HuH-7 (cell line): ENCODE measurements around the gene AP4B1.

Source experiments
- DNase-seq: peaks from one replicate; pipeline ENCODE4 v3.0.0; 2011; ENCODE audit warnings: low spot score

The AP4B1 gene

GRCh38 chr1:113895098-113895497 is 9.5 kb downstream of the AP4B1 start:
- no peak for DNase-seq

GRCh38 chr1:113893267-113893666 is 11.3 kb downstream of the AP4B1 start:
- no peak for DNase-seq

- no peak for DNase-seq
Observed at GRCh38 chr1:113891631-113892220, 12.9 kb downstream of the AP4B1 start.

DNA sequence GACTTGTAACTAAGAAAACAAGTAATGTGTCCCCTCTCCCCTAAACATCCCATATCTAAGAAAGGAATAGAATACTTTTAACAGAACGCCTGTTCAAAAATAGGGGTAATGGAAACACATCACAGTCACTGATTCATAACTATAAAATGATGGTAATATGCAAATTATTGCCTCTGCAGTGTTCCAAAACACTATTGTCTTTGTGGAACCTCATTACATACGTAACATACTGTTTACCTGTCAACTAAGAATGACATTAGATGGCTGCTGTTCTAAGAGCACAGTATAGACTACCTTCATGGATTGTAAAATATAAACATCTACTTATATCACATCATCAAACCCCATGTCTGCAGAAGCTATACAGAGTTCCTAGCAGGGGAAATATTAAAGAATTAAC is 13.8 kb downstream of the AP4B1 start:
- no peak for DNase-seq

GRCh38 chr1:113887402-113888175 is 17.0 kb downstream of the AP4B1 start, which contains the start of gene BCL2L15:
TSS of gene BCL2L15 (minus strand) at chr1:113887581. CDS start at chr1:113887375, 206 bp downstream.
- DNase-seq: no peak

- DNase-seq: no peak
Observed at GRCh38 chr1:113886417-113887401, 17.9 kb downstream of the AP4B1 start.

DNA sequence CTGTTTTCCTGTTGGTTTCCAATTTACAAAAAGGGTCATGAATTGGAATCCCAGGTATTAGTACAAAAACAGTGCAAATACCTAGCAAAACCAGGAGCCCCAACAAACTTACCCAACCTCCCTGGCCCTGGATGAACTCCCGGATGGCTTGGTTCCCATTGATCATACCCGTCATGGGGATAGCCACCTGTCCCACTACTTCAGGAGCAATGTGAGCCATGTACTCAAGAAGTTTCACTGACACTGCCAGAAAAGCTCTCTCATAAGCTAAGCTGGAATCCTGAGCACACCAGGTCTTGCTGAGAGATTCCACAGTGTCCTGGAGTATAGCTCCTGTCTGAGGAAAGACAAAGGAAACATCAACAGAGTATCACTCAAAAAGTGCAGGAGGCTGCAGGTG is 22.9 kb downstream of the AP4B1 start:
- DNase-seq: no peak

- DNase-seq: no peak
Observed at GRCh38 chr1:113879739-113880038, 24.9 kb downstream of the AP4B1 start.

DNA sequence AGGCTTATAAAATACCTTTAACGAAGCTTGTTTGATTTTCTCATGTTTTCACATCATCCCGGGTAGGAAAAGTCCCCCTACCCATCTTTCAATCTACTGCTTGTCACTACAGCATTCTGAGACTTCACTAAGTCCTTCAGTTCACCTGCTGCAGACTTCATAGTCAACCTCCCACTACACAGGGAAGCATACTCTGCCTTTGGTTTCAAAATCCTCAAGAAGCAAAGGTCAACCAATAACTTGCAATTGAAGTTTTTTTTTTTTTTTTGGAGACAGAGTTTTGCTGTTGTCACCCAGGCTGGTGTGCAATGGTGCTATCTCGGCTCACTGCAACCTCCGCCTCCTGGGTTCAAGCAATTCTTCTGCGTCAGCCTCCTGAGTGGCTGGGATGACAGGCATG is 28.4 kb downstream of the AP4B1 start:
- no peak for DNase-seq

DNA sequence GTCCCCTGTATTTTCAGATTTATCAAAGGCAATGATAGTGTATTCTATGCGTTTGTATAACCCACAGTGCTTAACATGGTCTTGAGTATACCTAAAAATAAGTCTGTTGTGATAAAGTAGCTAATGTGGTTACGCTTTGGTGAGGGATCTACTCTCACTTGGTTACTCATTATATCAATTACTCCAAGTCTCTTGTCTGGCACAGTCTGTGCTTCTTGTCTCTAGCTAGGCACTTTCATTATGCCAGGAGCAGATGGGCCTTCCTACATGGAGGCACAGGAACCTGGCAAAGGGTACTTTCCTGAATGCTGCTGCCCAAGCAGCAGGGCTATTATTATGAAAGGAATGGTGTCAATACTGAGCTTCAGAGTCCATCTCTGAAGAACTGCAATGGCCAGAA is 28.9 kb downstream of the AP4B1 start:
- DNase-seq: no peak

DNA sequence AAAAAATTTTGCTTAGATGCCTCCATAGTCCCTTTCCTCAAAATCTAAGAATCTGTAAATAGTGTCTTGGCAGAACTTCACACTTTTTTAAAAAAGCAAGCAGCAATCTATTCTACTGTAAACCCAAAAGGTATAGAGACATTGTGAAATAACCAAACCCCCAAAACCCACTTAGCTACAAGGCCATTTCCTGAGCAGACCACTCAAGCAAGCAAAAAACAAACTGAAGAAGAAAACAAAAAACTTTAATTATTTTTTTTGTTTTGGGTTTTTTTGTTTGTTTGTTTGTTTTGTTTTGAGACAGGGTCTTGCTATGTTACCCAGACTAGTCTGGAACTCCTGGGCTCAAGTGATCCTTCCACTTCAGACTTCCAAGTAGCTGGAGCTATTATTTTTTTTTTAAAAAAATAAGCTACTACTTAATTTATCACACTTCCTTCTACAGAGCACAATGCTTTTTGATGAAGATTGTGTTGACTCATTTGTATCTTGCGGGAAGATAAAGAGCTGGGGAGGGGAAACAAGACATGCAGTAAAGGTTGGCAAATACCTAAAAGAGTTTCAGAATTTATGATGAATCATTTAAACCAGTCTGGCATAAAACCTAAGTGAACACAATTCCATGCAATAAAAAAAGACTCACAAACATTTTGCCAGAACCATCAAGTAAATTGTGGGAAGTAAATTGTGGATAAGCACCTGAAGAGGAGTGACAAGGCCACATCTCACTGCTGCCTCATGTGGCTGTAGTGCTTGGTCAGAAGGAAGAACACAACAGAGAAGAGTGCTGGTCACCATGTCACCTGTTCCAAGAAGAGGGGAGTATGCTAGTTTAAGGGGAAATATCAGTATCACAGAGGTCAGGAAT is 30.4 kb downstream of the AP4B1 start:
- peak; percentile 14 for DNase-seq

- no peak for DNase-seq
Observed at GRCh38 chr1:113872219-113872935, 32.2 kb downstream of the AP4B1 start.

- no peak for DNase-seq
Observed at GRCh38 chr1:113871597-113872113, 32.9 kb downstream of the AP4B1 start, which contains the start of gene PTPN22. TSS of gene PTPN22 (minus strand) at chr1:113871712.

DNA sequence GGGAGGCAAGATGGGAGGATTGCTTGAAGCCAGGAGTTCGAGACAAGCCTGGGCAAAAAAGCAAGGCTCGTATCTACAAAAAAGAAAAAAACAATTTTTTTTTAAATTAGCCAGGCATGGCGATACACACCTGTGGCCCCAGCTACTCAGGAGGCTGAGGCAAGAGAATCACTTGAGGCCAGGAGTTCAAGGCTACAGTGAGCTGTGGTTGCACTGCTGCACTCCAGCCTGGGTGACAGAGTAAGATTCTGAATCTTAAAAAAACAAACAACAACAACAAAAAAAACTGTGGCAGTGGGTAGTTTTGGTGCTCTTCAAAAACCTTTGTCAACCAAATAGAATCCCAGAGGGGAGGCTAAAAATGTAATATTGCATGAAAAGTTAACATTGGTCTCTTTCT is 33.8 kb downstream of the AP4B1 start:
- DNase-seq: no peak

GRCh38 chr1:113868387-113869083 is 36.1 kb downstream of the AP4B1 start:
- DNase-seq: no peak

- no peak for DNase-seq
Observed at GRCh38 chr1:113861641-113862040, 43.0 kb downstream of the AP4B1 start.

- DNase-seq: no peak
Observed at GRCh38 chr1:113860891-113861290, 43.7 kb downstream of the AP4B1 start.

DNA sequence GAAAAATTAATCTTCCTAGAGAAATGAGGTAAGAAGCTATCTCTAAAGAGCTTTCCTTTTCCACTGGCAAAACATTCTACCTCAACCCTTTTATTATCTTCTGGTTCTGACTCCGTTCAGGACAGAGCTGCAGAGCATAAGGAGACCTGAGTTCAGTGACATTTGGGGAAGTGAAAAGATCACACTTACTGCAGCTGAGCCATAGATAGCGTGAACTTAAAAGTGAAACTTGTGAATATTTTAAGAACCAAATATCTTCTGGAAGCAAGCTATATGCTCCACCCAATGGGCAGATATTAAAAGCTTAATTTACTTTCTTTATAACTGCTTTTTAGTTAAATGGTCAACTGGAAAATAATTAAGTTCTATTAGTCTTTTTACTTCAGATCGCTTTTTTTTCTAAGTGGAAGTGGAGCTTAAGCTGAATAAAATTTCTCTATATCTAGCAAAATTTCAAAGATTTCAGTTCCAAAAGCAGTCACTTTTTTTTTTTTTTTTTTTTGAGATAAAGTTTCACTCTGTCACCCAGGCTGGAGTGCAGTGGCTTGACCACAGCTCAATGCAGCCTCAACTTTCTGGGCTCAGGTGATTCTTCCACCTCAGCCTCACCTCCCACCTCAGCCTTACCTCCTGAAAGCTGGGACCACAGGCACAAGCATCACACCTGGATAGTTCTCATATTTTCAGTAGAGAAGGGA is 45.0 kb downstream of the AP4B1 start:
- DNase-seq: no peak

DNA sequence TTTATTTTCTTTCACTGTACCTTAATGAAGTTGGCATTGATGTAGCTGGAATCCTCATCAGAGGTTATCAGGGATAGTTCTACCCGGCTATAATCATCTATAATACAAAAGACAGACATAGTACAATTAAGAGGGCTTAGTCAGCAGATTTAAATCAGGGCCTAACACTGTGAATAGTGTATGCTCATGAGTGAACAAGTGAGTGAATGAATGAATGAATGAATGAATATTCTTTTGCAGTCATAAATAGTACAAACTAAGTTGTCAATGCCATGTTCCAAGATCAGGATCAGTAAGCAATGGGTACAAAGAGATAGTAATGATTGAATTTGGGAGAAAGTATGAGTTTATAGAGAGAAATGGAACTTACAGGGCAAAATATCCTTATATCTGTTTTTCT is 45.6 kb downstream of the AP4B1 start:
- no peak for DNase-seq

- DNase-seq: no peak
Observed at GRCh38 chr1:113858418-113858817, 46.2 kb downstream of the AP4B1 start.
